Activated CD8-positive, alpha-beta T cell treated with anti-CD3 and anti-CD28 coated beads for 36 hours (primary cell): ENCODE measurements around the gene SURF4. TPM values are rescaled to one million over a fixed set of nuclear protein-coding genes. Genes with fewer than 3 reads are reported as not detected.

Source experiments
- ATAC-seq: fragments of 200-7000 bp; cut with Tn5 transposase; one replicate; pipeline ENCODE4 v1.10.0; 2021; ENCODE audit warnings: mild to moderate bottlenecking, moderate library complexity
- CTCF ChIA-PET: fragments of 350-600 bp; sonication (Branson Sonifier 250); formaldehyde crosslinking; loops from one replicate; lab custom pipeline; 2021; ENCODE audit warnings: antibody characterized with exemption; lab: Charles Lee
- POLR2A ChIA-PET: fragments of 350-600 bp; sonication (Branson Sonifier 250); formaldehyde crosslinking; loops from one replicate; lab custom pipeline; 2021; ENCODE audit warnings: antibody characterized with exemption; lab: Charles Lee
- DNase-seq: peaks from one replicate; pipeline ENCODE4 v3.0.0-alpha.2; 2020
- H3K27ac Mint-ChIP-seq: one replicate; pipeline ENCODE4 v1.8.0; 2021; ENCODE audit warnings: mild to moderate bottlenecking, mixed read lengths
- H3K27me3 Mint-ChIP-seq: one replicate; pipeline ENCODE4 v1.8.0; 2021; ENCODE audit warnings: mixed read lengths
- H3K36me3 Mint-ChIP-seq: one replicate; pipeline ENCODE4 v1.8.0; 2021; ENCODE audit warnings: low read depth, mixed read lengths
- H3K4me1 Mint-ChIP-seq: one replicate; pipeline ENCODE4 v1.8.0; 2021; ENCODE audit warnings: low read depth, mixed read lengths
- H3K4me3 Mint-ChIP-seq: one replicate; pipeline ENCODE4 v1.8.0; 2021; ENCODE audit warnings: mild to moderate bottlenecking, moderate library complexity, mixed read lengths
- H3K9me3 Mint-ChIP-seq: one replicate; pipeline ENCODE4 v1.8.0; 2021; ENCODE audit warnings: mixed read lengths
- intact Hi-C: fragments of 100-400 bp; cut with micrococcal nuclease; formaldehyde crosslinking; loops from one replicate; pipeline ENCODE4 v1.10.0; 2022
- total RNA-seq, 2 experiments: library from RNA; stranded (reverse); gene quantifications; one replicate each; pipeline ENCODE4 v1.2.3, GENCODE V29; 2021
- TF ChIP-seq, protein P1 (sequence below): fragments of 200-600 bp; IDR thresholded peaks from one replicate; pipeline ENCODE4 v1.8.0; 2022; ENCODE audit warnings: antibody characterized with exemption, mild to moderate bottlenecking

SURF4 gene
- total RNA-seq, 2 experiments from 2014 or later = 219 to 239 TPM

DNA sequence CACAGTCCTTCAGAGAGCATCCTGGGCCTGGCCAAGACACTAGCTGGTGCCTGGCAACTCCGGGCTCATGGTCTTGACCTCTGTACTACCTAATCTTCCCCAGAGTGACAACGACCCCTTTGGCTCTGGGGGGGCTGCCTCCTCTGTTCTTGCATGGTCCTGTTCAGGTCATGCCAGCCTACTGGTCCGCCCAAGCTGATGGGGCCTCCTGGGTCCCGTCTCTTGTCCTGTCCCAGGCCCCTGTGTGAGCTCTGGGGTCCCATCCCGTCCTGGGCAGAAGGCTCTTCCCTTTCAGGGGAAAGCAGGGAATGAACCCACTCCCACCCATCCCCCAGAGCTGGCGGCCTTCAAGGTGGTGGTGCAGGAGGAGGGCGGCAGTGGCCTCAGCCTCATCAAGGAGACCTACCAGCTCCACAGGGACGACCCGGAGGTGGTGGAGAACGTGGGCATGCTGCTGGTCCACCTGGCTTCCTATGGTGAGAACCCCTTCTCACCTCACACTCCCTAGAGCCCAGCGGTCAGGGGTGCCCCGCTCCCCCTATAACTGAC is 28.7 kb upstream of the SURF4 start:
- Mint-ChIP-seq H3K36me3 (peaks cover 34% of the 10 kb centered on the region), H3K4me3 (no peak overlapping the region), H3K9me3 (no peaks in the 10 kb centered on the region), H3K27ac (peak overlapping the region; percentile 7), H3K27me3 (no peaks in the 10 kb centered on the region), H3K4me1 (peaks cover 11% of the 10 kb centered on the region)
- intact Hi-C loops = loop anchor here (5.0 to 10.0 kb wide), 2 partner anchors 83 to 220 kb away; no protein-coding TSS in a partner anchor
- ChIA-PET POLR2A (interaction anchor here (0.7 to 1.4 kb wide), 7 partner anchors 9 to 80 kb away, joined by 3 to 9 read pairs (median 4); partner anchors contain the start of genes MED22, RPL7A and SURF1), CTCF (interaction anchor here (0.7 to 2.6 kb wide), 8 partner anchors 12 to 218 kb away, joined by 3 to 12 read pairs (median 4); partner anchors contain the start of gene REXO4)
- TF ChIP-seq, protein P1, sequence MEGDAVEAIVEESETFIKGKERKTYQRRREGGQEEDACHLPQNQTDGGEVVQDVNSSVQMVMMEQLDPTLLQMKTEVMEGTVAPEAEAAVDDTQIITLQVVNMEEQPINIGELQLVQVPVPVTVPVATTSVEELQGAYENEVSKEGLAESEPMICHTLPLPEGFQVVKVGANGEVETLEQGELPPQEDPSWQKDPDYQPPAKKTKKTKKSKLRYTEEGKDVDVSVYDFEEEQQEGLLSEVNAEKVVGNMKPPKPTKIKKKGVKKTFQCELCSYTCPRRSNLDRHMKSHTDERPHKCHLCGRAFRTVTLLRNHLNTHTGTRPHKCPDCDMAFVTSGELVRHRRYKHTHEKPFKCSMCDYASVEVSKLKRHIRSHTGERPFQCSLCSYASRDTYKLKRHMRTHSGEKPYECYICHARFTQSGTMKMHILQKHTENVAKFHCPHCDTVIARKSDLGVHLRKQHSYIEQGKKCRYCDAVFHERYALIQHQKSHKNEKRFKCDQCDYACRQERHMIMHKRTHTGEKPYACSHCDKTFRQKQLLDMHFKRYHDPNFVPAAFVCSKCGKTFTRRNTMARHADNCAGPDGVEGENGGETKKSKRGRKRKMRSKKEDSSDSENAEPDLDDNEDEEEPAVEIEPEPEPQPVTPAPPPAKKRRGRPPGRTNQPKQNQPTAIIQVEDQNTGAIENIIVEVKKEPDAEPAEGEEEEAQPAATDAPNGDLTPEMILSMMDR = no peak
- ATAC-seq (no peak), DNase-seq (no peak)

DNA sequence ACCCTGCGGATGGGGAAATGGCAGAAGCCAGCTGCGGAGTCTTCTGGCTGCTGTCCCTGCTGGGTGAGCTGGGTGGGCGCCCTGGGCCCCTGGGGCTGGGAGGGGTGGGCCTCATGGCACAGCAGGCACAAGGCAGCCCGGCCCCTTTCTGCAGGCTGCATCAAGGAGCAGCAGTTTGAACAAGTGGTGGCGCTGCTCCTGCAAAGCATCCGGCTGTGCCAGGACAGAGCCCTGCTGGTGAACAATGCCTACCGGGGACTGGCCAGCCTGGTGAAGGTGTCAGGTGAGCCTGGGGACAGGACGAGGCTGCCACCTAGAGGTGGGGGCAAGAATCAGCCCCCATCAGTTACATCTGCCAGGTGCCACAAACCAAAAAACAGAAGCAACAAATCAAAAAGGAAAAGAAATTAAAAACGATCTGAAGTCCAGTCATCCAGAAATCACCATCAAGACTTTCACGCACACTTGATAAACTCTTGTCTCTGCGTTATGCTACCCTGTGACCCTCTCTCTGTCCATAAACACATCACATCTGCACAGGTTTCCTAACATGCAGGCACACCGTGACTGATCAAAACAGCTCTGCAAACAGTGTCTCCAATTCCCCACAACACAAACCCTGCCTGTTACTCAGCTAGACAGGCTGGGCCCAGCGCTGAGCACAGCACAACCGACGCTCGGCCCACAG is 28.1 kb upstream of the SURF4 start:
- ATAC-seq (peak; percentile 38), DNase-seq (peak; percentile 63)
- CTCF ChIA-PET = interaction anchor here (0.7 to 2.6 kb wide), 12 partner anchors 12 to 217 kb away, joined by 3 to 12 read pairs (median 3); partner anchors contain the start of genes REXO4, SURF1 and SURF2
- TF ChIP-seq, protein P1 = peak; percentile 79
- Mint-ChIP-seq H3K27me3 (no peaks in the 10 kb centered on the region), H3K9me3 (no peaks in the 10 kb centered on the region), H3K4me3 (no peak overlapping the region), H3K36me3 (peaks cover 30% of the 10 kb centered on the region), H3K4me1 (peaks cover 11% of the 10 kb centered on the region), H3K27ac (peak overlapping the region; percentile 7)
- POLR2A ChIA-PET = interaction anchor here (0.7 to 1.4 kb wide), 9 partner anchors 9 to 81 kb away, joined by 3 to 9 read pairs (median 3); partner anchors contain the start of genes MED22, RPL7A and SURF1
- intact Hi-C loops = loop anchor here (10.0 kb wide), 1 partner anchor 219 kb away; no protein-coding TSS in a partner anchor

DNA sequence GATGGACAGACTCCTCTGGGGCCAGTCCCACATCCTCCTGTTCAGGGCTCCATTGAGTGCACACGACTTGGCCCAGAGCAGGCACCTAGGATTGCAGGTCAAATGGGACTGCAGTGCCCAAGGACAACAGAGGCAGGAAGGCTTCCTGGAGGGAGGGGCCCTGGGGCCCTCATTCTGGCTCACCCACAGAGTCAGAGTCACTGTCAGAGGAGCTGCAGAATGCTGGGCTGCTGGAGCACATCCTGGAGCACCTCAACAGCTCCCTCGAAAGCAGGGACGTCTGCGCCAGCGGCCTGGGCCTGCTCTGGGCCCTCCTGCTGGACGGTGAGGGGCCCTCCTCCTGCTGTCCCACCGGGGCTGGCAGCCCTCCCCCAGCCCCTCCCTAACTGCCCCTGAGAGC is 26.8 kb upstream of the SURF4 start:
- peaks cover 28% of the 10 kb centered on the region for H3K36me3 Mint-ChIP-seq
- DNase-seq = no peak
- no peak overlapping the region for H3K4me3 Mint-ChIP-seq
- ChIA-PET POLR2A (interaction anchor here (0.9 to 1.6 kb wide), 6 partner anchors 13 to 54 kb away, joined by 3 to 7 read pairs (median 3); no protein-coding TSS in a partner anchor), CTCF (interaction anchor here (0.9 to 2.2 kb wide), 5 partner anchors 13 to 216 kb away, joined by 3 to 10 read pairs (median 3); partner anchors contain the start of genes SURF1 and SURF2)
- ATAC-seq = no peak
- H3K9me3 Mint-ChIP-seq = no peaks in the 10 kb centered on the region
- no peak overlapping the region for H3K27ac Mint-ChIP-seq
- H3K27me3 Mint-ChIP-seq = no peaks in the 10 kb centered on the region
- intact Hi-C loops = loop anchor here (10.0 kb wide), 1 partner anchor 218 kb away; no protein-coding TSS in a partner anchor
- H3K4me1 Mint-ChIP-seq = peaks cover 11% of the 10 kb centered on the region
- TF ChIP-seq, protein P1 = no peak

DNA sequence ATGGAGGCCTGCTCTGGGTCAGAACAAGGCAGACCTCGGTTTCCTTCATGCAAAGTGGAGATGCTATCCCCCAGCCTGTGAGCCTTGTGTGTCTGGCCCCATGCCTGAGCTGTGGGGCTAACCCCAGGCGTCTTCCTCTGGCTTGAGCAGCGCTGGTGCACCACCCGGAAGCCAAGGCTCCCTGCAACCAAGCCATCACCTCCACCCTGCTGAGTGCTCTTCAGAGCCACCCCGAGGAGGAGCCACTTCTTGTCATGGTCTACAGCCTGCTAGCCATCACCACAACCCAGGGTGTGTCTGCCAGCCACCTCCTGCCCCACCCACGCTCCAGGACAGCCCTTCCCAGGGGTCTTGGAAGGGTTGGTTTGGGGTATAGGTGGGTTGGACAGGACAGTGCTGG is 25.7 kb upstream of the SURF4 start:
- peaks cover 18% of the 10 kb centered on the region for H3K36me3 Mint-ChIP-seq
- ATAC-seq (no peak), DNase-seq (no peak)
- no peak overlapping the region for H3K27ac Mint-ChIP-seq
- H3K9me3 Mint-ChIP-seq = no peaks in the 10 kb centered on the region
- H3K27me3 Mint-ChIP-seq = no peaks in the 10 kb centered on the region
- no peak overlapping the region for H3K4me3 Mint-ChIP-seq
- ChIA-PET CTCF (no interaction called here), POLR2A (interaction anchor here (1.1 to 1.6 kb wide), 4 partner anchors 12 to 29 kb away, joined by 3 to 7 read pairs (median 3); no protein-coding TSS in a partner anchor)
- peaks cover 7% of the 10 kb centered on the region for H3K4me1 Mint-ChIP-seq
- intact Hi-C loops = loop anchor here (10.0 kb wide), 1 partner anchor 217 kb away; no protein-coding TSS in a partner anchor
- TF ChIP-seq, protein P1 = no peak
